ENCODE measurements around the gene OTUD6A. TPM values are rescaled to one million over a fixed set of nuclear protein-coding genes. Genes with fewer than 3 reads are reported as not detected.
A peak's percentile ranks its signal among the peaks of the same experiment; 100 is the strongest.
"Not testable (repeated sequence)": the region's sequence is repeated elsewhere in the genome, so short reads cannot be mapped to it uniquely, and the experiment has no call there.

Gene OTUD6A
- total and polyA plus RNA-seq, 8 donors = not detected

DNA sequence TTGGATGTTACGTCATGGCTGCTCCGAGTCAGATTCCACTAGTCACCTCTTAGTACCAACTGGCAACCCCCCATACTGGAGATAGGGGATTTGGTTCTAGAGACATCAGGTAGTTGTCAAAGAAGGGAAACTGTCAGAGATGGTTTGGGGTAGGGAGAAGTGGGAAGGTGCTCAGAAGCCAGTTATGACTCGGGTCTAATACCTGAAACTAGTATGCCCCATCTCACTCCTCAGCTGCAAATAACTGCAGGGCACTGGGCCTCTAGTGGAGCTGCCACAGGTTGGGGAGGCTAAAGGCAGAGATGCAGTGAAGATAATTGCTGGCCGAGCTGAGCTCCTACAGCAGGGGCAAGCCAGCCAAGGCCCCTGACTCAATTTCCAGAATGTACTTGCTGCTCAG lies 30.0 kb downstream of the OTUD6A start:
- TF ChIP-seq POLR2A (IDR thresholded peaks at IDR 0.05) (no peak), POLR2AphosphoS5 (IDR thresholded peaks at IDR 0.05) (no peak), EP300 (IDR thresholded peaks at IDR 0.05) (no peak)
- TF ChIP-seq, protein P1, sequence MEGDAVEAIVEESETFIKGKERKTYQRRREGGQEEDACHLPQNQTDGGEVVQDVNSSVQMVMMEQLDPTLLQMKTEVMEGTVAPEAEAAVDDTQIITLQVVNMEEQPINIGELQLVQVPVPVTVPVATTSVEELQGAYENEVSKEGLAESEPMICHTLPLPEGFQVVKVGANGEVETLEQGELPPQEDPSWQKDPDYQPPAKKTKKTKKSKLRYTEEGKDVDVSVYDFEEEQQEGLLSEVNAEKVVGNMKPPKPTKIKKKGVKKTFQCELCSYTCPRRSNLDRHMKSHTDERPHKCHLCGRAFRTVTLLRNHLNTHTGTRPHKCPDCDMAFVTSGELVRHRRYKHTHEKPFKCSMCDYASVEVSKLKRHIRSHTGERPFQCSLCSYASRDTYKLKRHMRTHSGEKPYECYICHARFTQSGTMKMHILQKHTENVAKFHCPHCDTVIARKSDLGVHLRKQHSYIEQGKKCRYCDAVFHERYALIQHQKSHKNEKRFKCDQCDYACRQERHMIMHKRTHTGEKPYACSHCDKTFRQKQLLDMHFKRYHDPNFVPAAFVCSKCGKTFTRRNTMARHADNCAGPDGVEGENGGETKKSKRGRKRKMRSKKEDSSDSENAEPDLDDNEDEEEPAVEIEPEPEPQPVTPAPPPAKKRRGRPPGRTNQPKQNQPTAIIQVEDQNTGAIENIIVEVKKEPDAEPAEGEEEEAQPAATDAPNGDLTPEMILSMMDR (IDR thresholded peaks at IDR 0.05) = no peak
- no peaks in the 10 kb centered on the region for H3K9me3 ChIP-seq
- WGBS, 5 donors = 84 to 92% (median 88%) methylated on average over 4 of the region's 4 CpGs
- no peak for DNase-seq
- no peak overlapping the region for H3K27ac ChIP-seq
- no peak overlapping the region for H3K4me3 ChIP-seq
- peaks cover 0 to 16% (median 7%) of the 10 kb centered on the region in 4 donors for H3K4me1 ChIP-seq
- intact Hi-C loops (cut with DNase I; ENCODE audit: low total_unique reads) = loop anchor here (10.0 kb wide), 1 partner anchor 57 kb away; no protein-coding TSS in a partner anchor
- H3K27me3 ChIP-seq = no peaks in the 10 kb centered on the region
- no peaks in the 10 kb centered on the region for H3K36me3 ChIP-seq

DNA sequence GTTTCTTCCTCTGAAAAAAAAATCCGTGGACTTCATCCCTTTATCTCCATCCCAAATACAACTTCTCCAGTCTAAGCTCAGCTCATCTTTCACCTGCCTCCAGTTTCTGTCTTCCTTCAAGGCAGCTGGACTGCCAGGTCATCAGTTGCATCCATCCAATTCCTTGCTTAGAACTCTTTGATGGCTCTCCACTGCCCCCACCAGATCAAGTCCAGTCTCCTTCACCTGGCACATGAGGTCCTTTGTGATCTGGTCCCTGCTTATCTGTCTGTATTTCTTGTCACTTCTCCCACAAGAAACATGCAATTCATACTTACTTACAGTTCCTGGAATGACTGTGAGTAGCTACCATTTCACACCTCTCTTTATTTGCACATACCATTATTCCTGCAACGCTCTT lies 33.8 kb downstream of the OTUD6A start:
- Histone ChIP-seq H3K36me3 (no peaks in the 10 kb centered on the region), H3K4me1 (no peaks in the 10 kb centered on the region), H3K27me3 (no peaks in the 10 kb centered on the region), H3K4me3 (no peak overlapping the region), H3K9me3 (no peaks in the 10 kb centered on the region), H3K27ac (no peak overlapping the region)
- DNase-seq = peak in 1 of 2 donors; percentile 27
- 42 to 83% (median 61%) methylated on average over 2 of the region's 2 CpGs for WGBS, 5 donors
- TF ChIP-seq, protein P1 (IDR thresholded peaks at IDR 0.05) = no peak
- no peak for TF ChIP-seq POLR2A (IDR thresholded peaks at IDR 0.05)
- no peak for TF ChIP-seq POLR2AphosphoS5 (IDR thresholded peaks at IDR 0.05)
- TF ChIP-seq EP300 (IDR thresholded peaks at IDR 0.05) = no peak
- intact Hi-C loops (cut with DNase I; ENCODE audit: low total_unique reads) = loop anchor here (10.0 kb wide), 1 partner anchor 61 kb away; no protein-coding TSS in a partner anchor

DNA sequence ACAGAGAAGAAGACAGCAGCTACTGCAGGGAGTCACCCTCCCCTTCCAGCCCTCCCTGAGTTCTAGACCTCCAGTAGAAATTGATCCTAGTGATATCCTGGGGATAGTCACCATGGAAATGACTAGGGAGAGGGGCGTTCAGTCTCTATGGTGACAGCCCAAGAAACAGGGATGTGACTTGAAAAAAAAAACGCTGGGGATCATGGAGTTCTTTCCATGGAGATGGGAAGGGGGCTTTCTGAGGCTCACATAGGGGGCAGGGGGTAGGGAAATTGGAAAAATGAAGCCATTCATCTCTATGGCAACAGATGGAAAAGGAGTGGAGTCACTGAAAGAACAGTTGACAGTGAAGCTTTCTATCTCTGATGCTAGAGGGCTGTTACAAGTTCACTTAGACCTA lies 43.0 kb downstream of the OTUD6A start:
- Histone ChIP-seq H3K9me3 (peaks cover 0 to 2% (median 0%) of the 10 kb centered on the region in 4 donors), H3K27ac (no peak overlapping the region), H3K4me1 (no peaks in the 10 kb centered on the region), H3K4me3 (no peak overlapping the region), H3K27me3 (no peaks in the 10 kb centered on the region), H3K36me3 (no peaks in the 10 kb centered on the region)
- WGBS, 5 donors = 21 to 25% (median 22%) methylated on average over 2 of the region's 2 CpGs
- TF ChIP-seq, protein P1 (IDR thresholded peaks at IDR 0.05) = no peak
- TF ChIP-seq EP300 (IDR thresholded peaks at IDR 0.05) = no peak
- TF ChIP-seq POLR2A (IDR thresholded peaks at IDR 0.05) = no peak
- no peak for TF ChIP-seq POLR2AphosphoS5 (IDR thresholded peaks at IDR 0.05)
- DNase-seq = no peak
- intact Hi-C loops (cut with DNase I; ENCODE audit: low total_unique reads) = no loop called here

DNA sequence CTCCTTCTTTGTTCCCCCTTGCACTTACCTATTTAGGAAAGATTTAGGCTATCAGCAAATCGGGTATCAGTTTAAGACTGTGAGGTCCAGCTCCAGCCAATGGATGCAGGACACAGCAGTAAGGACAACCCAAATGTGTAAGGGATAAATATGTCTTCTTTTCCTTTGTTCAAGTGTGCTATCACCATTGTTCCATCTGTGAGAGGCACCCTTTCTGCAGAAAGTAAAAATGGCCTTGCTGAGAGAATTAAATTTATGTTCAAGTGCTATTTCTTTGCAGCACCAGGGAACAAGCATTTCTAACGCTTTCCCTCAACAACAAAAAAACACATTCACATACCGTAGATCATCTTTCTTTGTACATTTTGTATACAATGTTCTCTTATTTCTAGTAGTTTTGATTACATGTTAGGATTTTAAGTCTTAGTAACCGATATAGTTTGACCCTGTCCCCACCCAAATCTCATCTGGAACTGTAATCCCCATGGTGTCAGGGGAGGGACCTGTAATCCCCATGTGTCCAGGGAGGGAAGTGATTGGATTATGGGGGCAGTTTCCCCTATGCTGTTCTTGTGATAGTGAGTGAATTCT lies 49.3 kb downstream of the OTUD6A start:
- H3K36me3 ChIP-seq; DNase-seq; H3K4me1 ChIP-seq; intact Hi-C loops (cut with DNase I; ENCODE audit: low total_unique reads); H3K27me3 ChIP-seq; H3K27ac ChIP-seq; H3K4me3 ChIP-seq: not testable (repeated sequence)
- 82 to 93% (median 88%) methylated on average over 4 of the region's 4 CpGs for WGBS, 5 donors
- peaks cover 0 to 27% (median 14%) of the 10 kb centered on the region in 4 donors for H3K9me3 ChIP-seq

Small RNA genes lying within 50 kb of the gene (small RNA-seq; reads per million reads assigned to genes)
- gene MIR676 = 0 to 1.5 (median 0.98) reads per million in 4 donors

Other genes starting within 250 kb of the OTUD6A start
- not detected for gene AWAT2, start 12.5 kb upstream of the OTUD6A start, total RNA-seq
- gene AWAT2, start 12.5 kb upstream of the OTUD6A start, polyA plus RNA-seq = not detected
- gene IGBP1, start 71.0 kb downstream of the OTUD6A start, total RNA-seq = 10 to 100 TPM; 24.6 to 77.6 (median 55.4) TPM
- gene IGBP1, start 71.0 kb downstream of the OTUD6A start, polyA plus RNA-seq = 100 to 1,000 TPM in 1 of 3 donors, 10 to 100 TPM in 2; 71.5 to 130 (median 73.3) TPM
- gene DGAT2L6, start 115.0 kb downstream of the OTUD6A start, total RNA-seq = not detected
- not detected for gene DGAT2L6, start 115.0 kb downstream of the OTUD6A start, polyA plus RNA-seq
- gene AWAT1, start 172.2 kb downstream of the OTUD6A start, total RNA-seq = not detected
- gene AWAT1, start 172.2 kb downstream of the OTUD6A start, polyA plus RNA-seq = not detected
- gene P2RY4, start 197.7 kb downstream of the OTUD6A start, total RNA-seq = under 1 TPM in 2 of 5 donors, not detected in 3; 0.73 to 0.89 TPM
- gene P2RY4, start 197.7 kb downstream of the OTUD6A start, polyA plus RNA-seq = not detected
- not detected for gene ARR3, start 205.9 kb downstream of the OTUD6A start, total RNA-seq
- gene ARR3, start 205.9 kb downstream of the OTUD6A start, polyA plus RNA-seq = not detected
- gene RAB41, start 219.7 kb downstream of the OTUD6A start, total RNA-seq = not detected
- not detected for gene RAB41, start 219.7 kb downstream of the OTUD6A start, polyA plus RNA-seq
- gene PDZD11, start 227.5 kb downstream of the OTUD6A start, total RNA-seq = 100 to 1,000 TPM in 1 of 5 donors, 10 to 100 TPM in 2, 1 to 10 TPM in 2; 2.3 to 172 (median 27.4) TPM
- 10 to 100 TPM; 53.4 to 75.8 (median 58.3) TPM for gene PDZD11, start 227.5 kb downstream of the OTUD6A start, polyA plus RNA-seq
- 10 to 100 TPM in 2 of 5 donors, 1 to 10 TPM in 2, not detected in 1; 2.0 to 26.9 (median 8.5) TPM for gene KIF4A, start 227.6 kb downstream of the OTUD6A start, total RNA-seq
- 1 to 10 TPM in 2 of 3 donors, under 1 TPM in 1; 0.31 to 1.8 (median 1.2) TPM for gene KIF4A, start 227.6 kb downstream of the OTUD6A start, polyA plus RNA-seq

Data from stomach (tissue), 9 donors.